Measurements from ENCODE around the gene CBARP. TPM values are rescaled to one million over a fixed set of nuclear protein-coding genes. Genes with fewer than 3 reads are reported as not detected.

Gene CBARP
- total and polyA plus RNA-seq, 9 of the 15 experiments (the other 6 are each of a cell fraction or from before 2014, with no cell fraction given): 0.03 to 8.9 (median 1.2) TPM; not detected in 1

DNA sequence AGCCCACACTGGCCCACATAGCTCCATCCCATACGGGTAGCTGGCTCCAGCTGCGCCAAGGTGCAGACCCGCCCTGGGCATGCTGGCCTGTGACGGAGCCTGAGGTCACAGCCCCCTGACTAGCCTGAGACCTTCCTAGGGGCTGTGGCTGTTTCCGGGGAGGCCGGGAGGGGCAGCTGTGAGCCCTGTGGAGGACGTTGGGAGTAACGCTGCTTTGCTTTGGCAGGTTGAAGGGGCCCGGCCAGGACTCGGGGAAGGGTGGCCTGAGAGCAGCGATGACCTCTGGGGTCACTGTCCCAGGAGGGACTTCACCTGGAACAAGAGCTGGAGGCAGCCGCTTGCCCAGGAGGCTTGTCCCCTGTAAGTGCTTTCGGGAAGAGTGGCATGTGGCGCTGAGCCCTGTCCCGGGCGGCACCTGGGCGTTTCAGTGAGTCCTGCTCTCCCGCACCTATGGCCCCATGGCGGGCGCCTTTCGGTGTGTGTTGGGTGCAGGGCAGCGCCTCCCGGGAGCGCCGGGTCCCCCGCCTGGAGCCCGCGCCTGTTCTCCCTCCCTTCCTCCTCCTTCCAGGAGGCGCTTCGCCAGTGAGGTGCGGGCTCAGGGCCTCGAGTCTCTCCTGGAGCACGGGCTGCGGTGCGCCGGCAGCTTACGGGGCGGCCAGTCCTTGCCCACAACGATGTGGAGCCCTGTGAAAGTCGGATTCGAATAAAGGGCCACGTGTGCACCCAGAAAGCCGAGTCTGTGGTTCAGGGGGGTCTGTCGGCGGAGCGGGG, 36.5 kb upstream of the CBARP start (continued):
- TF ChIP-seq, protein P1, sequence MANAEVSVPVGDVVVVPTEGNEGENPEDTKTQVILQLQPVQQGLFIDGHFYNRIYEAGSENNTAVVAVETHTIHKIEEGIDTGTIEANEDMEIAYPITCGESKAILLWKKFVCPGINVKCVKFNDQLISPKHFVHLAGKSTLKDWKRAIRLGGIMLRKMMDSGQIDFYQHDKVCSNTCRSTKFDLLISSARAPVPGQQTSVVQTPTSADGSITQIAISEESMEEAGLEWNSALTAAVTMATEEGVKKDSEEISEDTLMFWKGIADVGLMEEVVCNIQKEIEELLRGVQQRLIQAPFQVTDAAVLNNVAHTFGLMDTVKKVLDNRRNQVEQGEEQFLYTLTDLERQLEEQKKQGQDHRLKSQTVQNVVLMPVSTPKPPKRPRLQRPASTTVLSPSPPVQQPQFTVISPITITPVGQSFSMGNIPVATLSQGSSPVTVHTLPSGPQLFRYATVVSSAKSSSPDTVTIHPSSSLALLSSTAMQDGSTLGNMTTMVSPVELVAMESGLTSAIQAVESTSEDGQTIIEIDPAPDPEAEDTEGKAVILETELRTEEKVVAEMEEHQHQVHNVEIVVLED (CRISPR knock-in tag; IDR thresholded peaks at IDR 0.05): no peak
- no peak for TF ChIP-seq ZNF76 (CRISPR knock-in tag; IDR thresholded peaks at IDR 0.05; ENCODE audit: borderline replicate concordance)
- TF ChIP-seq DIDO1 (tag; IDR thresholded peaks at IDR 0.05; ENCODE audit: low read depth): no peak
- no peak for TF ChIP-seq BRCA1 (IDR thresholded peaks at IDR 0.05)
- no peak for TF ChIP-seq BRCA1 (CRISPR knock-in tag; IDR thresholded peaks at IDR 0.05)
- no peak for TF ChIP-seq ZNF146 (CRISPR knock-in tag; IDR thresholded peaks at IDR 0.05; ENCODE audit: unreplicated experiment)
- 0 out of 2 replicates have a peak, but pooled peaks have one; percentile 21 for TF ChIP-seq ZKSCAN1 (IDR thresholded peaks at IDR 0.05; ENCODE audit: low read depth, low read length)
- no peak for TF ChIP-seq ZNF583 (CRISPR knock-in tag; IDR thresholded peaks at IDR 0.05)
- TF ChIP-seq RBFOX2 (IDR thresholded peaks at IDR 0.05; ENCODE audit: low read depth, low read length): peak; percentile 71
- TF ChIP-seq ERF (CRISPR knock-in tag; IDR thresholded peaks at IDR 0.05): no peak; the same call in none of the 2 replicates
- no peak for TF ChIP-seq TFAM (CRISPR knock-in tag; conservative IDR thresholded peaks at IDR 0.05)
- no peak for TF ChIP-seq RFX1 (IDR thresholded peaks at IDR 0.05)
- no peak for TF ChIP-seq U2AF1 (optimal IDR thresholded peaks at IDR 0.05; ENCODE audit: low read depth, low read length)
- TF ChIP-seq ZEB2 (IDR thresholded peaks at IDR 0.05): no peak
- TF ChIP-seq, protein P2, sequence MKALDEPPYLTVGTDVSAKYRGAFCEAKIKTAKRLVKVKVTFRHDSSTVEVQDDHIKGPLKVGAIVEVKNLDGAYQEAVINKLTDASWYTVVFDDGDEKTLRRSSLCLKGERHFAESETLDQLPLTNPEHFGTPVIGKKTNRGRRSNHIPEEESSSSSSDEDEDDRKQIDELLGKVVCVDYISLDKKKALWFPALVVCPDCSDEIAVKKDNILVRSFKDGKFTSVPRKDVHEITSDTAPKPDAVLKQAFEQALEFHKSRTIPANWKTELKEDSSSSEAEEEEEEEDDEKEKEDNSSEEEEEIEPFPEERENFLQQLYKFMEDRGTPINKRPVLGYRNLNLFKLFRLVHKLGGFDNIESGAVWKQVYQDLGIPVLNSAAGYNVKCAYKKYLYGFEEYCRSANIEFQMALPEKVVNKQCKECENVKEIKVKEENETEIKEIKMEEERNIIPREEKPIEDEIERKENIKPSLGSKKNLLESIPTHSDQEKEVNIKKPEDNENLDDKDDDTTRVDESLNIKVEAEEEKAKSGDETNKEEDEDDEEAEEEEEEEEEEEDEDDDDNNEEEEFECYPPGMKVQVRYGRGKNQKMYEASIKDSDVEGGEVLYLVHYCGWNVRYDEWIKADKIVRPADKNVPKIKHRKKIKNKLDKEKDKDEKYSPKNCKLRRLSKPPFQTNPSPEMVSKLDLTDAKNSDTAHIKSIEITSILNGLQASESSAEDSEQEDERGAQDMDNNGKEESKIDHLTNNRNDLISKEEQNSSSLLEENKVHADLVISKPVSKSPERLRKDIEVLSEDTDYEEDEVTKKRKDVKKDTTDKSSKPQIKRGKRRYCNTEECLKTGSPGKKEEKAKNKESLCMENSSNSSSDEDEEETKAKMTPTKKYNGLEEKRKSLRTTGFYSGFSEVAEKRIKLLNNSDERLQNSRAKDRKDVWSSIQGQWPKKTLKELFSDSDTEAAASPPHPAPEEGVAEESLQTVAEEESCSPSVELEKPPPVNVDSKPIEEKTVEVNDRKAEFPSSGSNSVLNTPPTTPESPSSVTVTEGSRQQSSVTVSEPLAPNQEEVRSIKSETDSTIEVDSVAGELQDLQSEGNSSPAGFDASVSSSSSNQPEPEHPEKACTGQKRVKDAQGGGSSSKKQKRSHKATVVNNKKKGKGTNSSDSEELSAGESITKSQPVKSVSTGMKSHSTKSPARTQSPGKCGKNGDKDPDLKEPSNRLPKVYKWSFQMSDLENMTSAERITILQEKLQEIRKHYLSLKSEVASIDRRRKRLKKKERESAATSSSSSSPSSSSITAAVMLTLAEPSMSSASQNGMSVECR (CRISPR knock-in tag; IDR thresholded peaks at IDR 0.05): no peak
- TF ChIP-seq ZNF57 (CRISPR knock-in tag; IDR thresholded peaks at IDR 0.05): no peak
- no peak for TF ChIP-seq ZFP36 (IDR thresholded peaks at IDR 0.05; ENCODE audit: low read depth, low read length, partially characterized antibody)
- TF ChIP-seq, protein P3, sequence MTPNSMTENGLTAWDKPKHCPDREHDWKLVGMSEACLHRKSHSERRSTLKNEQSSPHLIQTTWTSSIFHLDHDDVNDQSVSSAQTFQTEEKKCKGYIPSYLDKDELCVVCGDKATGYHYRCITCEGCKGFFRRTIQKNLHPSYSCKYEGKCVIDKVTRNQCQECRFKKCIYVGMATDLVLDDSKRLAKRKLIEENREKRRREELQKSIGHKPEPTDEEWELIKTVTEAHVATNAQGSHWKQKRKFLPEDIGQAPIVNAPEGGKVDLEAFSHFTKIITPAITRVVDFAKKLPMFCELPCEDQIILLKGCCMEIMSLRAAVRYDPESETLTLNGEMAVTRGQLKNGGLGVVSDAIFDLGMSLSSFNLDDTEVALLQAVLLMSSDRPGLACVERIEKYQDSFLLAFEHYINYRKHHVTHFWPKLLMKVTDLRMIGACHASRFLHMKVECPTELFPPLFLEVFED (CRISPR knock-in tag; conservative IDR thresholded peaks at IDR 0.05): no peak
- TF ChIP-seq, protein P4, sequence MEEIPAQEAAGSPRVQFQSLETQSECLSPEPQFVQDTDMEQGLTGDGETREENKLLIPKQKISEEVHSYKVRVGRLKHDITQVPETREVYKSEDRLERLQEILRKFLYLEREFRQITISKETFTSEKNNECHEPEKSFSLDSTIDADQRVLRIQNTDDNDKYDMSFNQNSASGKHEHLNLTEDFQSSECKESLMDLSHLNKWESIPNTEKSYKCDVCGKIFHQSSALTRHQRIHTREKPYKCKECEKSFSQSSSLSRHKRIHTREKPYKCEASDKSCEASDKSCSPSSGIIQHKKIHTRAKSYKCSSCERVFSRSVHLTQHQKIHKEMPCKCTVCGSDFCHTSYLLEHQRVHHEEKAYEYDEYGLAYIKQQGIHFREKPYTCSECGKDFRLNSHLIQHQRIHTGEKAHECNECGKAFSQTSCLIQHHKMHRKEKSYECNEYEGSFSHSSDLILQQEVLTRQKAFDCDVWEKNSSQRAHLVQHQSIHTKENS (CRISPR knock-in tag; IDR thresholded peaks at IDR 0.05): no peak
- TF ChIP-seq SMARCA4 (IDR thresholded peaks at IDR 0.05): no peak
- TF ChIP-seq PTBP1 (IDR thresholded peaks at IDR 0.05; ENCODE audit: low read depth, low read length): peak; percentile 21; the same call in 1 of the 2 replicates
- TF ChIP-seq STAG1 (CRISPR knock-in tag; IDR thresholded peaks at IDR 0.05; ENCODE audit: borderline replicate concordance): peak; percentile 19; the same call in 1 of the 2 replicates

Measured in K562 (cell line).